Endodermal cell (in vitro differentiated cells): Measurements from ENCODE around the gene DDX10. TPM values are rescaled to one million over a fixed set of nuclear protein-coding genes. Genes with fewer than 3 reads are reported as not detected.

Source experiments
- DNase-seq: peaks from one replicate; pipeline ENCODE4 v3.0.0-alpha.2; 2017
- H3K27ac ChIP-seq: 2 replicates; pipeline ENCODE4 v1.5.1; 2013; ENCODE audit warnings: mild to moderate bottlenecking, low read depth, low read length, moderate library complexity
- H3K27me3 ChIP-seq: 2 replicates; pipeline ENCODE4 v1.6.1; 2013; ENCODE audit warnings: mild to moderate bottlenecking, low read length, moderate library complexity; ENCODE audit not compliant: insufficient read depth, control insufficient read depth, poor library complexity, severe bottlenecking
- H3K36me3 ChIP-seq: 2 replicates; pipeline ENCODE4 v1.7.0; 2013; ENCODE audit warnings: mild to moderate bottlenecking, low read length, moderate library complexity; ENCODE audit not compliant: control insufficient read depth, insufficient read depth
- H3K4me1 ChIP-seq: one replicate; pipeline ENCODE4 v1.7.0; 2013; ENCODE audit warnings: low read length; ENCODE audit not compliant: control insufficient read depth, insufficient read depth
- H3K4me3 ChIP-seq: 2 replicates; pipeline ENCODE4 v1.5.1; 2013; ENCODE audit warnings: mild to moderate bottlenecking, low read length, moderate library complexity
- H3K9ac ChIP-seq: 2 replicates; pipeline ENCODE4 v1.6.1; 2013; ENCODE audit warnings: mild to moderate bottlenecking, low read length, moderate library complexity; ENCODE audit not compliant: poor library complexity, severe bottlenecking; ENCODE audit errors: extremely low read depth
- H3K9me3 ChIP-seq: 2 replicates; pipeline ENCODE4 v1.6.1; 2013; ENCODE audit warnings: mild to moderate bottlenecking, low read length, moderate library complexity; ENCODE audit not compliant: control insufficient read depth
- H3K27ac Mint-ChIP-seq: 2 replicates; pipeline ENCODE4 v1.8.0; 2020; ENCODE audit warnings: mixed read lengths
- H3K27me3 Mint-ChIP-seq: 2 replicates; pipeline ENCODE4 v1.8.0; 2021; ENCODE audit warnings: mild to moderate bottlenecking, mixed read lengths; ENCODE audit not compliant: insufficient read depth
- H3K36me3 Mint-ChIP-seq: 2 replicates; pipeline ENCODE4 v1.8.0; 2020; ENCODE audit warnings: low read depth, mixed read lengths
- H3K4me1 Mint-ChIP-seq: 2 replicates; pipeline ENCODE4 v1.8.0; 2020; ENCODE audit warnings: mixed read lengths
- H3K4me3 Mint-ChIP-seq: 2 replicates; pipeline ENCODE4 v1.8.0; 2020; ENCODE audit warnings: mild to moderate bottlenecking, moderate library complexity, mixed read lengths
- H3K9me3 Mint-ChIP-seq: 2 replicates; pipeline ENCODE4 v1.8.0; 2020; ENCODE audit warnings: mild to moderate bottlenecking, mixed read lengths
- CTCF ChIP-seq: fragments of 200-600 bp; sonication (generic); conservative IDR thresholded peaks from 2 replicates; pipeline ENCODE4 v1.5.0; 2021; ENCODE audit warnings: antibody characterized with exemption, mild to moderate bottlenecking
- WGBS, 2 experiments: methylation state at CpG; one replicate each; pipeline versions ENCODE4 v1.1.5 to v1.1.7; 2013; ENCODE audit warnings: missing lambda C conversion rate in 2 of 2, mixed read lengths in 1 of 2; ENCODE audit not compliant: insufficient coverage in 1 of 2, insufficient read length in 1 of 2; 5-methylcytosine and 5-hydroxymethylcytosine counted together
- total RNA-seq, 2 donors: library from RNA; stranded (reverse); fragmentation: NEBNext Ultra II Directional in 1 of 2; extraction: Animal tissue kit (Norgen Biotek cat#: 25700) in 1 of 2; gene quantifications; 2 replicates in 1 of 2; 3 replicates in 1 of 2; pipeline ENCODE4 v1.2.1, GENCODE V29; 2021

DDX10 gene
- total RNA-seq, 2 donors from 2014 or later = 31.1 to 32.7 TPM

- peaks cover 33% of the 10 kb centered on the region for H3K4me1 Mint-ChIP-seq
- H3K36me3 ChIP-seq = no peaks in the 10 kb centered on the region
- H3K36me3 Mint-ChIP-seq = no peaks in the 10 kb centered on the region
- H3K27me3 Mint-ChIP-seq = no peaks in the 10 kb centered on the region
- no peaks in the 10 kb centered on the region for H3K9me3 Mint-ChIP-seq
- no peak overlapping the region for H3K9ac ChIP-seq
- no peak overlapping the region for H3K4me3 ChIP-seq
- WGBS, 2 experiments = 100% methylated on average over 3 of the region's 3 CpGs; no CpG with 5 or more reads in 1 of the 2 experiments
- no peak overlapping the region for H3K27ac Mint-ChIP-seq
- TF ChIP-seq CTCF = no peak
- H3K27me3 ChIP-seq = no peaks in the 10 kb centered on the region
- no peak overlapping the region for H3K27ac ChIP-seq
- no peak overlapping the region for H3K4me3 Mint-ChIP-seq
- no peak for DNase-seq
- peaks cover 11% of the 10 kb centered on the region for H3K4me1 ChIP-seq
- no peaks in the 10 kb centered on the region for H3K9me3 ChIP-seq
Observed at GRCh38 chr11:108922241-108922640, 257.4 kb downstream of the DDX10 start.

- Histone ChIP-seq H3K4me1 (peaks cover 13% of the 10 kb centered on the region), H3K4me3 (no peak overlapping the region), H3K9me3 (no peaks in the 10 kb centered on the region), H3K27me3 (no peaks in the 10 kb centered on the region), H3K27ac (no peak overlapping the region), H3K9ac (no peak overlapping the region), H3K36me3 (no peaks in the 10 kb centered on the region)
- Mint-ChIP-seq H3K4me1 (peaks cover 42% of the 10 kb centered on the region), H3K27me3 (no peaks in the 10 kb centered on the region), H3K27ac (no peak overlapping the region), H3K36me3 (no peaks in the 10 kb centered on the region), H3K4me3 (no peak overlapping the region), H3K9me3 (no peaks in the 10 kb centered on the region)
- no peak for TF ChIP-seq CTCF
- no peak for DNase-seq
- 88 to 100% methylated on average over 1 of the region's 1 CpG for WGBS, 2 experiments
Observed at GRCh38 chr11:108923413-108923812, 258.5 kb downstream of the DDX10 start.

GRCh38 chr11:108926171-108926840 is 261.4 kb downstream of the DDX10 start:
- Histone ChIP-seq H3K4me3 (no peak overlapping the region), H3K27ac (no peak overlapping the region), H3K9ac (no peak overlapping the region), H3K4me1 (peaks cover 17% of the 10 kb centered on the region), H3K9me3 (no peaks in the 10 kb centered on the region), H3K27me3 (no peaks in the 10 kb centered on the region), H3K36me3 (no peaks in the 10 kb centered on the region)
- DNase-seq = no peak
- peaks cover 52% of the 10 kb centered on the region for H3K4me1 Mint-ChIP-seq
- no peaks in the 10 kb centered on the region for H3K36me3 Mint-ChIP-seq
- no peak for TF ChIP-seq CTCF
- no peak overlapping the region for H3K27ac Mint-ChIP-seq
- H3K9me3 Mint-ChIP-seq = no peaks in the 10 kb centered on the region
- no peak overlapping the region for H3K4me3 Mint-ChIP-seq
- no peaks in the 10 kb centered on the region for H3K27me3 Mint-ChIP-seq
- 87 to 91% methylated on average over 4 to 5 of the region's 5 CpGs for WGBS, 2 experiments
